A549 (cell line): ENCODE results near the gene TRIM10.

Source experiments
- CHD2 ChIP-seq: fragments of 150-350 bp; IDR thresholded peaks from 2 replicates; pipeline ENCODE4 v1.6.1; 2014; ENCODE audit warnings: low read length; ENCODE audit not compliant: partially characterized antibody
- CTCF ChIP-seq: fragments of >200 bp; sonication (Bioruptor Twin); formaldehyde crosslinking; IDR thresholded peaks from 3 replicates; pipeline ENCODE4 v1.5.1; 2016
- MAFK ChIP-seq: fragments of 450-650 bp; IDR thresholded peaks from 2 replicates; pipeline ENCODE4 v1.6.1; 2014; ENCODE audit not compliant: partially characterized antibody

GRCh38 chr6:30207619-30208295 is 46.7 kb upstream of the TRIM10 start:
- TF ChIP-seq CTCF (no peak), MAFK (no peak), CHD2 (no peak)
